ENCODE data around the gene AZGP1. TPM values are rescaled to one million over a fixed set of nuclear protein-coding genes. Genes with fewer than 3 reads are reported as not detected.

Gene AZGP1
- polyA plus RNA-seq, 1 donor (not counting 4 experiments of a cell fraction or from before 2014, with no cell fraction given) = 1.3 TPM

DNA sequence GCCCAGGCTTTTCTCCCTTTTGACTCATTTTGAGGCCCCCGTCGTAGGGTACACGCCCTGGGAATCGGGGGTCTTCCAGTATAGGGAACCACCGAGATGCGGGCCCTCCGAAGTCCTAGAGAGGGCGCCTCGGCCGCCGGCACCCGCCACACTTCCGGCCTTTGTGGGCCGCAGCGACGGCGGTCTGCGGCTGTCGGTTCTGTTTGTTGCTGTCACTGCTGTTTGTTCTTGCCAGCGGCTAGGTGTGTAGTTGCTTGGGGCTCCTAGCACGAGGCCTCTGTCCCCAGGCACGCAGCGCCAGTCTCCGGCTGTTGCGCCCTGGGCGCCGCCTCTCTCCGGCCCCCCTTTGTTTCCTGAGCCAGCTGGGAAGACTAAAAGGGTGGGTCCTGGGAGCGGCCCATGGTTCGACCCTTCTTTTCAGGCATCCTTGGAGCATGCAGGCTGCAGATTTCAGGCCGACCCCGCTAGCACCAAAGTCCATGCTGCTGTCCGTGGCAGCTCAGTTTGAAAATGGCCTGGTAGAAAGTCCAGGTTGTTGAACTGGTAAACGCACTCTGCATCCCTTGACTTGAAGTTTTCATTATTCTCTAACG is 21.8 kb upstream of the AZGP1 start:
- no peaks in the 10 kb centered on the region for H4K20me1 ChIP-seq (ENCODE audit: control insufficient read depth, extremely low read depth, insufficient read depth, low read length)
- H2AFZ ChIP-seq (ENCODE audit: control insufficient read depth, low read length) = peak overlapping the region; percentile 66
- H3K4me1 ChIP-seq (ENCODE audit: control insufficient read depth, extremely low read depth, insufficient read depth, low read length) = peaks cover 8% of the 10 kb centered on the region
- TF ChIP-seq, protein P1, sequence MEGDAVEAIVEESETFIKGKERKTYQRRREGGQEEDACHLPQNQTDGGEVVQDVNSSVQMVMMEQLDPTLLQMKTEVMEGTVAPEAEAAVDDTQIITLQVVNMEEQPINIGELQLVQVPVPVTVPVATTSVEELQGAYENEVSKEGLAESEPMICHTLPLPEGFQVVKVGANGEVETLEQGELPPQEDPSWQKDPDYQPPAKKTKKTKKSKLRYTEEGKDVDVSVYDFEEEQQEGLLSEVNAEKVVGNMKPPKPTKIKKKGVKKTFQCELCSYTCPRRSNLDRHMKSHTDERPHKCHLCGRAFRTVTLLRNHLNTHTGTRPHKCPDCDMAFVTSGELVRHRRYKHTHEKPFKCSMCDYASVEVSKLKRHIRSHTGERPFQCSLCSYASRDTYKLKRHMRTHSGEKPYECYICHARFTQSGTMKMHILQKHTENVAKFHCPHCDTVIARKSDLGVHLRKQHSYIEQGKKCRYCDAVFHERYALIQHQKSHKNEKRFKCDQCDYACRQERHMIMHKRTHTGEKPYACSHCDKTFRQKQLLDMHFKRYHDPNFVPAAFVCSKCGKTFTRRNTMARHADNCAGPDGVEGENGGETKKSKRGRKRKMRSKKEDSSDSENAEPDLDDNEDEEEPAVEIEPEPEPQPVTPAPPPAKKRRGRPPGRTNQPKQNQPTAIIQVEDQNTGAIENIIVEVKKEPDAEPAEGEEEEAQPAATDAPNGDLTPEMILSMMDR (optimal IDR thresholded peaks at IDR 0.05 in 1 of 3, IDR thresholded peaks at IDR 0.05 in 1 of 3, conservative IDR thresholded peaks at IDR 0.05 in 1 of 3; ENCODE audit: extremely low read depth in 1 of 3, insufficient read depth in 2 of 3, low read length in 3 of 3) = no peak
- TF ChIP-seq EZH2 (IDR thresholded peaks at IDR 0.05; ENCODE audit: low read length) = no peak
- no peaks in the 10 kb centered on the region for H3K9me1 ChIP-seq (ENCODE audit: control insufficient read depth, extremely low read depth, insufficient read depth, low read length)
- no peaks in the 10 kb centered on the region for H3K79me2 ChIP-seq (ENCODE audit: control insufficient read depth, insufficient read depth, low read length)
- H3K9me3 ChIP-seq (ENCODE audit: control insufficient read depth, low read depth, low read length) = no peaks in the 10 kb centered on the region
- no peak overlapping the region for H3K27ac ChIP-seq (ENCODE audit: control insufficient read depth, insufficient read depth, low read length)
- FAIRE-seq = no peak
- no peaks in the 10 kb centered on the region for H3K27me3 ChIP-seq (ENCODE audit: control insufficient read depth, extremely low read depth, insufficient read depth, low read length)
- H3K4me3 ChIP-seq (ENCODE audit: control insufficient read depth in 2 of 3, extremely low read depth in 1 of 3, insufficient read depth in 2 of 3, low read depth in 1 of 3, low read length in 3 of 3) = peak overlapping the region in 1 of 3 experiments; percentile 27
- peak overlapping the region; percentile 48 for H3K4me2 ChIP-seq (ENCODE audit: control insufficient read depth, extremely low read depth, insufficient read depth, low read depth, low read length)
- no peak for DNase-seq (ENCODE audit: low read depth, low spot score)
- H3K9ac ChIP-seq (ENCODE audit: control insufficient read depth, extremely low read depth, insufficient read depth, low read length) = peak overlapping the region; percentile 37
- no peaks in the 10 kb centered on the region for H3K36me3 ChIP-seq (ENCODE audit: control insufficient read depth in 2 of 2, extremely low read depth in 1 of 2, insufficient read depth in 2 of 2, low read length in 2 of 2)
- dilution Hi-C loops (cut with MboI; ENCODE audit: extremely low pct_ligation_motif_present, low sequenced_read_pairs) = no loop called here

DNA sequence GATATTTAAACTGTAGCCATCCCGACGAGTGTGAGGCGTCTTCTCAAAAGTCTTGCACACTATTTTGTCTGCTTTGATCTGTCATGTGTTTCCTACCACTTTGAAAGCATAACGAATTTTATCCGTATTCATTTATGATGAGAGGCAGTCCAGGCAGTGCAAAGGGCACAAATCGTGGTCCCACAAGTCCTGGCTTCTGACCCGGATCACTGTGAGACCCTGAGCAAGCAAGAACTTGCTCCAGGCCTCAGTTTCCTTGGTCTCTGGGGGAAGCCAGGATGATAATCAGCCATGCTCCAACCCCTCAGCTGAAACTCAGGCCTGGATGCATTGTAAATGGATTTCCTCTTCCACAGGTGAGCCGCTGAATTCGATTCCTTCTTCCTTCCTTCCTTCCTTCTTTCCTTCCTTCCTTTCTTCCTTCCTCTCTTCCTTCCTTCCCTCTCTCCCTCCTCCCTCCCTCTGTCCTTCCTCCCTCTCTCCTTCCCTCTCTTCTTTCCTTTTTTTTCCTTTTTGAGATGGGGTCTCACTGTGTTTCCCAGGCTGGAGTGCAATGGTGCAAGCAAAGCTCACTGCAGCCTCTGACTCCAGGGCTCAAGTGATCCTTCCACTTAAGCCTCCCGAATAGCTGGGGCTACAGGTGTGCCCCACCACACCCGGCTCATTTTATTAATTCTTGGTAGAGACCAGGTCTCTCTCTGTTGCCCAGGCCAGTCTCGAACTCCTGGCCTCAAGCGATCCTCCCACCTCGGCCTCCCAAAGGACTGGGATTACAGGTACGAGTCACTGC is 21.1 kb upstream of the AZGP1 start:
- no peak for DNase-seq (ENCODE audit: low read depth, low spot score)
- Histone ChIP-seq H2AFZ (ENCODE audit: control insufficient read depth, low read length) (peak overlapping the region; percentile 66), H3K4me1 (ENCODE audit: control insufficient read depth, extremely low read depth, insufficient read depth, low read length) (peaks cover 8% of the 10 kb centered on the region), H3K9ac (ENCODE audit: control insufficient read depth, extremely low read depth, insufficient read depth, low read length) (peak overlapping the region; percentile 37), H3K9me3 (ENCODE audit: control insufficient read depth, low read depth, low read length) (no peaks in the 10 kb centered on the region), H3K9me1 (ENCODE audit: control insufficient read depth, extremely low read depth, insufficient read depth, low read length) (no peaks in the 10 kb centered on the region), H3K4me2 (ENCODE audit: control insufficient read depth, extremely low read depth, insufficient read depth, low read depth, low read length) (peak overlapping the region; percentile 48), H4K20me1 (ENCODE audit: control insufficient read depth, extremely low read depth, insufficient read depth, low read length) (no peaks in the 10 kb centered on the region), H3K4me3 (ENCODE audit: control insufficient read depth in 2 of 3, extremely low read depth in 1 of 3, insufficient read depth in 2 of 3, low read depth in 1 of 3, low read length in 3 of 3) (peak overlapping the region in 1 of 3 experiments; percentile 27), H3K79me2 (ENCODE audit: control insufficient read depth, insufficient read depth, low read length) (no peaks in the 10 kb centered on the region), H3K36me3 (ENCODE audit: control insufficient read depth in 2 of 2, extremely low read depth in 1 of 2, insufficient read depth in 2 of 2, low read length in 2 of 2) (no peaks in the 10 kb centered on the region), H3K27me3 (ENCODE audit: control insufficient read depth, extremely low read depth, insufficient read depth, low read length) (no peaks in the 10 kb centered on the region), H3K27ac (ENCODE audit: control insufficient read depth, insufficient read depth, low read length) (no peak overlapping the region)
- no peak for TF ChIP-seq EZH2 (IDR thresholded peaks at IDR 0.05; ENCODE audit: low read length)
- TF ChIP-seq, protein P1 (optimal IDR thresholded peaks at IDR 0.05 in 1 of 3, IDR thresholded peaks at IDR 0.05 in 1 of 3, conservative IDR thresholded peaks at IDR 0.05 in 1 of 3; ENCODE audit: extremely low read depth in 1 of 3, insufficient read depth in 2 of 3, low read length in 3 of 3) = no peak
- FAIRE-seq = no peak
- dilution Hi-C loops (cut with MboI; ENCODE audit: extremely low pct_ligation_motif_present, low sequenced_read_pairs) = no loop called here
